ENCODE measurements around the gene PHLDA1. TPM values are rescaled to one million over a fixed set of nuclear protein-coding genes. Genes with fewer than 3 reads are reported as not detected.

Gene PHLDA1
- total and polyA plus RNA-seq, 9 of the 15 experiments (the other 6 are each of a cell fraction or from before 2014, with no cell fraction given) = 0.15 to 2.9 (median 0.54) TPM

- no TSS peak for BruUV-seq (replicated peaks)
- POLR2A ChIA-PET = interaction anchor here (0.7 to 1.1 kb wide), 2 partner anchors 9 to 16 kb away, joined by 3 read pairs; no protein-coding TSS in a partner anchor
Measured at GRCh38 chr12:76072568-76072967, 41.0 kb upstream of the PHLDA1 start.

More at GRCh38 chr12:76072568-76072967, 41.0 kb upstream of the PHLDA1 start:
- intact Hi-C loops (cut with micrococcal nuclease) = no loop called here
- 71% methylated on average over 3 of the region's 3 CpGs for WGBS (ENCODE audit: insufficient coverage, low coverage, missing lambda C conversion rate)
- Histone ChIP-seq H3K4me2 (ENCODE audit: insufficient read depth, low read length) (no peak overlapping the region), H3K9me1 (ENCODE audit: control insufficient read depth, insufficient read depth, low read length) (no peaks in the 10 kb centered on the region), H3K79me2 (ENCODE audit: control insufficient read depth, insufficient read depth, low read length) (peaks cover 100% of the 10 kb centered on the region), H3K4me3 (no peak overlapping the region), H3K27me3 (ENCODE audit: control insufficient read depth in 2 of 2, insufficient read depth in 2 of 2, low read length in 2 of 2) (no peaks in the 10 kb centered on the region), H3K4me1 (replicated peaks in 1 of 2; ENCODE audit: control insufficient read depth in 2 of 2, insufficient read depth in 2 of 2, low read length in 2 of 2) (peaks cover 0 to 15% of the 10 kb centered on the region in 2 experiments; a peak in 3 of 5 replicates), H4K20me1 (replicated peaks; ENCODE audit: control insufficient read depth, insufficient read depth, low read length) (0 out of 2 replicates have a peak, but pooled peaks cover 13% of the 10 kb centered on the region), H2AFZ (ENCODE audit: low read depth, low read length) (no peak overlapping the region), H3K9me3 (replicated peaks; ENCODE audit: control insufficient read depth, insufficient read depth, low read depth, low read length) (no peaks in the 10 kb centered on the region; the same call in 1 of the 2 replicates), H3K9ac (ENCODE audit: insufficient read depth in 1 of 2, low read depth in 2 of 2, low read length in 2 of 2) (no peak overlapping the region), H3K36me3 (ENCODE audit: control insufficient read depth, insufficient read depth, low read length) (peaks cover 90% of the 10 kb centered on the region), H3K27ac (ENCODE audit: extremely low read depth, low read depth, low read length) (no peak overlapping the region)
- no peak for ATAC-seq
- no peak for FAIRE-seq
- in situ Hi-C loops (cut with MboI) = loop anchor here (10.0 kb wide), 1 partner anchor 272 kb away; the partner anchor contains the start of gene BBS10
- CTCF ChIA-PET (ENCODE audit: low intra/inter-chr PET ratio) = no interaction called here
- no peak for DNase-seq (ENCODE audit: extremely low read depth in 1 of 4, low spot score in 3 of 4)
- TF ChIP-seq ZFP36 (IDR thresholded peaks at IDR 0.05; ENCODE audit: low read depth, low read length, partially characterized antibody) (no peak), HMG20A (CRISPR knock-in tag; conservative IDR thresholded peaks at IDR 0.05) (no peak), ZNF280A (IDR thresholded peaks at IDR 0.05; ENCODE audit: low read depth, partially characterized antibody) (peak; percentile 15), KDM5B (IDR thresholded peaks at IDR 0.05; ENCODE audit: insufficient replicate concordance, low read depth, low read length) (no peak), CBX3 (IDR thresholded peaks at IDR 0.05; ENCODE audit: borderline replicate concordance in 1 of 2, low read length in 2 of 2) (peak in 1 of 2 experiments; percentile 69; a peak in 1 of 3 replicates), THAP12 (CRISPR knock-in tag; IDR thresholded peaks at IDR 0.05) (no peak), POU5F1 (IDR thresholded peaks at IDR 0.05; ENCODE audit: borderline replicate concordance, low read depth, low read length, partially characterized antibody) (no peak), SRSF3 (IDR thresholded peaks at IDR 0.05; ENCODE audit: insufficient read depth, low read length) (no peak), RREB1 (CRISPR knock-in tag; IDR thresholded peaks at IDR 0.05) (no peak)

Data from K562 (cell line).